Left kidney (tissue), 2 donors: ENCODE measurements around the gene COBL. TPM values are rescaled to one million over a fixed set of nuclear protein-coding genes. Genes with fewer than 3 reads are reported as not detected.

Experiments used
- DNase-seq: peaks from one replicate; pipeline ENCODE4 v3.0.0-alpha.2; 2013
- polyA plus RNA-seq: library from polyadenylated mRNA; unstranded; fragments of 120-200 nt; gene quantifications from one replicate; pipeline ENCODE4 v1.2.1, GENCODE V29; 2013; ENCODE audit not compliant: insufficient read length

Gene COBL
- polyA plus RNA-seq, 1 donor = 24.9 TPM

GRCh38 chr7:51274955-51275354, 41.7 kb downstream of the COBL start:
- no peak for DNase-seq

- DNase-seq = no peak
Observed at GRCh38 chr7:51274001-51274400, 42.6 kb downstream of the COBL start.

DNA sequence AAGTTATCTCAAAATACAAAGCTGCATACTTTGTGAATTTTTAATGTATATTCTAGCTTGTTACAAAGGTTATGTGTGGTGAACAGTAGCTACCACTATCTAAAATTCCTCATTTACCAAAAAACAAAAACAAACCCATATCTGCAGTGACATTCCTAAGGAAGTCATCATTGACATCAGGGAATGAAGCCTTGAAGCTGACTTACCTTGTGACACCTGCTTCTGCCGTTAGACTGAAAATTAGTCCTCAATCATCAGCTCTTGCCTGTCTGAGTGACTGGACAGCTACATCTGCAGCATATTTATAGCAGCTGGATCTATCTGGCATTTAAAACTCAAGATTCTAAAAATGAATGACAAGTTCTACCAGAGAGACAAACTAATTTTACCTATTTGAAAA, 43.2 kb downstream of the COBL start:
- no peak for DNase-seq

- DNase-seq = no peak
Observed at GRCh38 chr7:51270965-51271364, 45.6 kb downstream of the COBL start.

GRCh38 chr7:51269911-51270310, 46.7 kb downstream of the COBL start:
- no peak for DNase-seq

GRCh38 chr7:51269321-51269720, 47.3 kb downstream of the COBL start:
- DNase-seq = no peak

DNA sequence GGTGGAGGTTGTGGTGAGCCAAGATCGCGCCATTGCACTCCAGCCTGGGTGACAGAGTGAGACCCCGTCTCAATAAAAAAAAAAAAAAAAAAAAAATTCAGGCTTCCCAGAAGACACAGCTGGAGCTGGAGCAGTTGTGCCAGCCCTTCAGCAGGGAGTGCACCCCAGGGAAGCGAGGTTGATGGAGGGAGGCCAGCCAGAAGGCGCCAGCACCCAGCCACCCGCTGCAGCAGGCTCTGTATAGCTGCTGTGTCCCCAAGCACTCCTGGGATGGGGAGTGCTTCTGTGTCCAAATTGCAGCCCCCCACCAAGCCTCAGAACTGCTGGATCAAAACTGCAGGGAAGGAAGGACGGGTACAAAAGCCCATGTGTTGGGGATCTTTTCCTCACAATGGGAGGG, 47.8 kb downstream of the COBL start:
- DNase-seq = no peak

DNA sequence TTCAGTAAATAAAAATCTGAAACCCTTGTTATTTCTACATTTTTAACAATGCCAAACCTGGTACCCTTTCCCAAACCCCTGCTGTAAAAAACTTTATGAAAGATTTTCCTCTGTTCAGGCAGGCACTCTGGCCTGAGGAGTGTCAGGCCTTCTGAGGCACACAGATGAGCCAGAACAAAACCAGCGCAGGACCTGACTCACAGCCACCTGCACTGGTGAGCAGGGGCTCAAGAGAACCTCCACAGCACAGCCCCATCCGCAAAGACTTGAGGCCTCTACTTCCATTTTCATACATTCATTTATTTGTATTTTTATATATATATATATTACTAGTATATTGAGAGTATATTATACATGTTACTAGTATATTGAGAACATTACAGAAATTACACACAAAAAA, 49.4 kb downstream of the COBL start:
- no peak for DNase-seq

DNA sequence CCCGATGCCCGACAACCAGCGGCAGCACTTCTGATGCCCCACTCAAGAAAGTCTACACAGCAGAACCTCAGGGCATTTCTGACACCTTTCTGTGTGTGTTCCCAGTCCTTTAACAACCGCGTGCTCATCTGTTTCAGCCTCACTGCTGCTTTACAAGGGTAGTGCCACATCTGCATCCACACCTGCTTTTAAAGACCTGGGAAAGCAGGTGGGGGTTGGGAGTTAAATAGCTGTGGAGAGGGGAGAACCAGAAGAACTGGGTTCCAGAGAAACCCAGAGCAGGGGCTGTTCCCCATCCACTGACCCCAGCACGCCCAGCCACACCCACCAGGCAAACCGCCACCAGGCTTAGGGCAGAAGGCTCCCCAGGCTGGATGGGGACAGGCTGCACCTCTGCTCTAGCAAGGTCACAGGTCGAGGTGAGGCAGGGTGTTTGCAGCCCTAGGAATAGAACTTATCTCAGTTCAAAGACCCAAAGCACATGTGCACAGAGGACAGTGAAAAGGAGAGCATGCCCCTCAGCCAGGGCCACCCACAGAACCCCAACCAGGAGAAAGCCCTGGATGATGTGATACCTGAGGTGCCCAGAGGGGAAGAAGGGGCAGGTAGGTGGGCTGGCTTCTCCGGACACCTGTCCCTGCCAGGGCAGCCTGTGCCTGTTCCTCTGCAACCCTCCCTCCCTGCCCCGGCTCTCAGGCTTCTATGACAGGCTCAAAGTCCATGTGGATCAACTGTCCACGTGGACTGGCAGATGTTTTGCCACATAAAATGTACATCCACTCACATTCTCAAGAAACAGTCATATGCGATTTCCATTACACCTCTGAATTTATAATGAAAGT, 51.3 kb downstream of the COBL start:
- no peak for DNase-seq

DNA sequence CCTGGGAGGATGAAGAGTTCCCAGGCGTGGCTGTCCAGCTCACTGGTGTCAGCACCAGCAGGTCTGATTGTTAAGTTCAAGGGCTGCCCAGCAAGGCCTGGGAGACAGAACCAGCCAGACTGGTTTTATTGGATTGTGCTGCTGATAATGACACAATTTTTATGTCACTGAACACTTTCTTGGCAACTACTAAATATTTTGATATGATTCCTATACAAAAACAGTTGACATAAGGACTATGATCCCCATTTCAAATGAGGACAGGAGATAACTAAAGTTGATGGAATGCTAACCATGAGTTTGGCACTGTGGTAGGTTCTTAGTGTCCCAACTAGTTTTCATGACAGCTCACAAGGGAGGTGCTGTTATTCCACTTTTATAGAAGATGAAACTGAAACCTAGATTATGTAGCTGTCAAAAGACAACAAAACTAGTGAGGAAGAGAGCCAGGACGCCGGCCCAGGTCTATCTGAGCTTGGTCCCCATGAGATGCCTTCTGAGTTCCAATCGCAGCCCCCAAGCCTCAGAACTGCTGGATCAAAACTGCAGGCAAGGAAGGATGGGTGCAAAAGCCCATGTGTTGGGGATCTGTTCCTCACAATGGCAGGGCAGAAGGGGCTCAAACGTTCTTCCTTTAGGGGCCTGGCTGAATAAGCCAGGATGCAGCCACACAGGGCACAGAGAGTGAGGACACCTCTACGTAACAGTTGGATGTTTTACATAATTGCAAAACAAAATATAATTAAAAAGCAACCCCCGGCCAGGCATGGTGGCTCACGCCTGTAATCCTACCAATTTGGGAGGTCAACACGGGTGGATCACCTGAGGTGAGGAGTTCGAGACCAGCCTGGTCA, 52.8 kb downstream of the COBL start:
- DNase-seq = no peak

DNA sequence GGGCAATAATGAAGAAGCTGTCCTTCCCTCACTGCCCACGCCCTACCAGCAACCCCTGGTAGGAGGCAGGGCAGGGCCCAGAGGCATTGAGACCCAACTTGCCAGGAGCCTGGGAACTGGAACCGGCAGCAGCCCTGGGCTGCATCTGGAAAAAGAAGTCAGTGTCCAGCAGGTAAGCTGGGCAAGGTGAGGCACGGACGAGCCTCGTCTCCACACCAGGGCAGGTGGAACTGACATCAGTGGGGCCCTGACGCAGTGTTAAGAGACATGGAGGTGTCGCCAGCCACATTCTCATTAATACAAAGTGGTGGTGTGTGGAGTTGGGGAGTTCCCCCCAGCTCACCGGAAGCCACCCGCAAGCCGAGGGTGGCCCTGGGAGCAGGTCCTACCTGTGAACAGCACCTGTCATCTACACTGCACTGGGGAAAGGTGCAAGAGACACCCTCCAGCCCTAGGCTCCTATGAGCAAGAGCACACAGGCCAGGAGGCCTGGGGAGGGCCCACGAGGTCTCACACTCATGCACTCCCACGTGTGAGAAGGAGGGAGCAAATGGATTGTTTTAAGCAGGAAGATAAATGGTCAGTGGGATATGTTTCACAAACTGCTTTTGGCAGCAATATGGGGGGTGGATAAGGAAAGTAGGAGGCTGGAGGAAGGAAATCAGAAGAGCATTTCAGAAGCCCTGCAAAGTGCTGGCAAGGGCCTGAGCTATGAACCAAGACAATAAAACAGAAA, 53.6 kb downstream of the COBL start:
- no peak for DNase-seq

DNA sequence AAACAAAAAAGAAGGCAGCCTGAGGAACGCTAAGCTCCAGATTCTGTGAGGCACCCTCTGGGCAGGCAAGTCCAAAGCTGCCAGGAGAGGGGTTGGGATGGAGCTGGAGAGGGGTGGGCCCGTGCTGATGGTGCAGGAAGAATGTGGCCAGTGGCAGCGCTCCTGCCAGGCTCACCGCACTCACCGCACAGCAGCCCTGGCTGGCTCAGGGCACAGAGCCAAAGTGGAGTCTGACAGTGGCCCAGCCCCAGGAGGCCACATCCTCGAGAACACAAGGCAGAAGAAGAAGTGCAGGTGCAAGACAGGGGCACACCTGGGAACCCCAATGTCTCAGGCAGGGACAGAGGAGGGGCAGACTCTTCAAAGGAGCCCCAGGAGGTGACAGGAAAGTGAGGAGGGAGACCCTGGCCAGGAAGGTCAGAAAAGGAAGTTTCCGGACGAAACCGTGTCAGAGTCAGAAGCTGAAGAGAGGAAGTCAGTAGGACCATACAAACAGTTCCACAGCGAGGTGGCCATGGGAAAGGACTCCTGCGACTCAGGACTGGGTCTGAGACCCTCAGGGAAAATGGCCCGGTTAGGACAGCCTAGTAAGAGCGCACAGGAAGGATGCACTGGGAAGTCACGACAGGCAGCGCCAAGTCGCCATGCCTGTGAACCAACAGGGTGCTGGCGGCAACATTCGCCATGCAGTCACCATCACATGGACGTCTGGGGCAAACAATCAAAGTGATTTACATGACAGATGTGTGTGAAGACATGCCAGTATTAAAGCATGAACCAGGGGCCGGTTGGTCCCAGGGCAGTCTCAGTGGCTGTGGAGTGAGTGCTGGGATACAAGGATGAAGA, 54.4 kb downstream of the COBL start:
- no peak for DNase-seq

- DNase-seq = no peak
Observed at GRCh38 chr7:51261117-51261835, 55.3 kb downstream of the COBL start.

DNA sequence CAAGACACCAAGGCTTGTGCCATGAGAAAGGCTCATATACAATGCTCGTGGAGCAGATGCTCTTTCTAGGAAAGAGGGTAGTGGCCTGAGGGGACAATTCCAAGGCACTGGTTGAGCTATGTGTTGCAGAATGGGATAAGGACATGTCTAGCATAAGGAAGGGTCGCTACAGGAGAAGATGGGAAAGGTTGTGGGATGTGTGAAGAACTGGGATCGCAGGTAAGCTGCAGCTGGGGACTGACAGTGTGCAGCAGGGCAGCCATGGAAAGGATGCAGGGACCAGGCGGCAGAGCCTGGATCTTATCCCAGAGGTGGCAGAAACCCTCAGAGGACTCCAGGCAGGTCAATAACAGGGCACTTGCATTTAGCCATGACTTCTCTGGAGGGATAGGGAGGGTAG, 56.1 kb downstream of the COBL start:
- no peak for DNase-seq

- no peak for DNase-seq
Observed at GRCh38 chr7:51259766-51260165, 56.8 kb downstream of the COBL start.

- DNase-seq = no peak
Observed at GRCh38 chr7:51256916-51257315, 59.7 kb downstream of the COBL start.

GRCh38 chr7:51256209-51256781, 60.3 kb downstream of the COBL start:
- DNase-seq = no peak

DNA sequence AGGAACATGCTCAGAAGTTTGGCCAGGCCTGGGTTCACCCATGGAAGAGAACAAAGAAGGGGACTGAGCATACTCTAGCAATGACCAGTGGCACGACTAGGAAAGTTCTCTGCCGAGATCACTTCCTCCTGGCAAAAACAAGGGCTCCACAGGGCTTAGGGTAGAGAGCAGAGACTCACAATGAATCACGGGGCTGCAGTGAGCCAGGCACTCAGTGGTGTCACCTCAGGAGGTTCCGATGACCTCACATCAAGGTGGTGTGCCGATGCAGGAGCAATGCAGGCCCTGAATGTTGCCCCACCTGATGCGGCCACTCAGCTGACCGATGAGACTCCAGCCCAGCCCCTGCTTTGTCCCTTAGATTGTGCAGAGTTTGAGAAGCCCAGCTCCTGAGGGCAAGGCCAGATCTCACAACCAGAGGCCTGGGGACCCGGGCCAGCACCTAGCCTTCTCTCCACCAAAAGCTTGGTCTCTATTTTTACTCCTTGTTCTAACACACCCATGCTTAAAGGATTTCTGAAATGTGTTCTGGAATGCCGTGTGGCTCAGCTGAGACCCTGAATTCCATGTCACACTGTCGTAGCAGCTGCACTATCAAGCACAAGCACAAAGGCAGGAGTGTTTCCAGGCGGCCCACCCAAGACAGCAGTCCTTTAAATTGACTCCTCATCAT, 60.9 kb downstream of the COBL start:
- DNase-seq = no peak

- no peak for DNase-seq
Observed at GRCh38 chr7:51255036-51255435, 61.6 kb downstream of the COBL start.

GRCh38 chr7:51253157-51253556, 63.5 kb downstream of the COBL start:
- DNase-seq = no peak
